ENCODE results near the gene MEX3A. TPM values are rescaled to one million over a fixed set of nuclear protein-coding genes. Genes with fewer than 3 reads are reported as not detected.

Gene MEX3A
- polyA plus RNA-seq, 4 donors, result 42.9 to 50.2 (median 46.4) TPM

DNA sequence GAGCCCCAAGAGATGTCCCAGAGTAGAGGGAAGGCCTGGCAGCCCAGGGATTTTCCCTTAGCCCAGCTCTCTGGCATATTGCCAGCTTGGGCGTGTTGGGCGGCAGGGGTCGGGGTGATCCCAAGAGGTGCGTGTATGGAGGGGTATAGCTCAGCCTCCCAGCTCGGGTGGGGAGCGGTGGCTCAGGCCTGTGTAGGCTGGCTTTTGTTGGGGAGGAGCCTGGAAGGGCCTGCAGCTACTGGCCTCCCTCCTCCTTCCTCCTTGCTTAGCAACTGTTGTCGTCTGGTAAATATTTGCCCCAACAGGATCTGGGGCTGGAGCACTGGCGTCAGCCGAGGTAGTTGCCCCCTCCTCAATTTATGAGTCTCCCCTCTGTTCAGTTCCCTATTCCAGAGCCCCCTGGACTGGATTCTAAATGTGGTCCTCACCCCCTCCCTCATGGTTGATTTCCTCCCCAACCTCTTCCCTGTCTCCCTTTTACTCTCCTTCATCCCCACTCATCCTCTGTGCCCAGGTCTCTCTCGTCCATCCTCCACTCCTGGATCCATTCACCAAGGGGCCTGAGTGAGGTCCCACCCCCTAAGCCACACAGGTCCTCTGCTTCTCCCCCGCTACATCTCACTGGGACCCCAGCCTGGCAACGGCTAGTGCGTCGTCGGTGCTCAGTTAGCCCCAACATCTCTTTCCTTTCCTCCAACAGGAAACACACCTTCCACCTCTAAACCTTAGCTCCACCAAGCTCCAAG lies 22.0 kb upstream of the MEX3A start:
- no peak for DNase-seq (ENCODE audit: low read depth in 4 of 4, low spot score in 3 of 4)

DNA sequence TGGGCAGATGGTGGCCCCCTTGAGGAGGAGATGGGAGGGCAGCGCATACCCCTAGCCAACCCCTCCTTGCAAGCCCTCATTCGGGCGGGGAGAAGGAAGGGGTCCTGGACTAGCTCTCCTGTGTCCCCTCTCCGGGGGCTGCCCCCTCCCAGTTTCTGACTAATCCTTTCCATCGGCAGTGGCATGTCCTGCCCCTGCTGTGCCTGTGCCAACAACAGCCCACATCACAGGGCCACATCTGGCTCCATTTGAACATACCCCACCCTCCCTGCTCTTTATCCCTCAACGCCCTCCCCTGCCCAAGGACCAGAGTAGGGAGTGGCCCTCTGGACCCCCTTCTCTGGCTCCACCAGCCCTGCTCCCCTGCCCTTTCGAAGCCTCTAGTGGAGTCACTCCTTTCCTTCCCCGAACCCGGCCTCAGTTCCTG lies 21.3 kb upstream of the MEX3A start:
- DNase-seq (ENCODE audit: low read depth in 4 of 4, low spot score in 3 of 4), result no peak

GRCh38 chr1:156102633-156103511 lies 20.6 kb upstream of the MEX3A start:
- no peak for DNase-seq (ENCODE audit: low read depth in 4 of 4, low spot score in 3 of 4)

DNA sequence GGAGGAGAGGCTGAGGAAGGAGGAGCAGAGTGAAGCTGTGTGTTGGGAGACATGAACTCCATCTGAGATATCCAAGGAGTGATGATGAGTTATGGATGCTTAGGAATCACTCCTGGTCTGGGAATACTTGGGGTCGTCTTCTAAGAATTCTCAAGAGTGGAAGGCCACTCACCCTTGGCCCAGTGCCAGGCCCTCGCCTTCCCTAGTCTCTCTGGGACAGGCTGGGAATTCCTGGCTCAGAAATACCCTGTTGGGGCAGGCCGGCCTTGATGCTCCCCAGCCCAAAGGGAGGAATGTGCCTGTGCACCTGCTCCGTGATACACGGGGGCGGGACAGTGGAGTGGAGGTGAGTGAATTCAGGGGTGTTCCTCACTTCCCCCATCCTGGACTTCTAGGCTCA lies 19.6 kb upstream of the MEX3A start:
- DNase-seq (ENCODE audit: low read depth in 4 of 4, low spot score in 3 of 4), result no peak

DNA sequence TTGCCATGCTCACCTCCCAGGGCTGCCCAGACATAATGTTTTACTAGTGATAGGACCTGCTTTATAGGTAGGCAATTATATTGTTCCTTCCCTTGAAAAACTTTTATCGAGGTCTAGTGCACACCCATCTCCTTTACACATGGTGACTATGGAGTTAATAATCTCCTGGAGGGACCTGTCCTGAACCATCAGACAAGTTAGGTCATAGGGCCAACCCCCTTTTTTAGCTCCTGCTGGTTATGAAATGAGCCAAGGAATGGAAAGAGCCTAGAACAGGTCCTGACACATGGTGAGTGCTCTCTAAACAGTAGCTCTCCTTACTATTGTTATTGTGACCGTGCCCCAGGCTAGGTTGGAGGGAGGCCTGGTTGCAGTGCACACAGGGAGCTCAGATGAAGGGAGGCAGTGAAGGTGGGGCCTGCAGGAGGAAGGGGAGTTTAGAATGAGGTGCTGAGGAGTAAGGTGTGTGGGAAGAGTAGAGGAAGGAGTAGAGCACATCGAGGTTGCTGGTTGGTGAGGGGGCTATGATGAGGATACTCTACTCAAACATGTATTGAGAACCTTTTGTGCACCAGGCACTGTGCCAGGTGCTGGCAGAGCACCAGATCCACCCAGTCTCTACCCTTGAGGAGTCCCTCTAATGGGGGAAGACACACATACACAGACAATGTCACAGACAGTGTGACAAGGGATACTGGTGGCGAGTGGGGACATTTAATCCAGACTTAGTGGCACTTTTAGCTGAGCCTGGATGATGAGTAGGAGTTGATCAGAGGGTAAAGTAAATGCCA lies 18.1 kb upstream of the MEX3A start:
- no peak for DNase-seq (ENCODE audit: low read depth in 4 of 4, low spot score in 3 of 4)

DNA sequence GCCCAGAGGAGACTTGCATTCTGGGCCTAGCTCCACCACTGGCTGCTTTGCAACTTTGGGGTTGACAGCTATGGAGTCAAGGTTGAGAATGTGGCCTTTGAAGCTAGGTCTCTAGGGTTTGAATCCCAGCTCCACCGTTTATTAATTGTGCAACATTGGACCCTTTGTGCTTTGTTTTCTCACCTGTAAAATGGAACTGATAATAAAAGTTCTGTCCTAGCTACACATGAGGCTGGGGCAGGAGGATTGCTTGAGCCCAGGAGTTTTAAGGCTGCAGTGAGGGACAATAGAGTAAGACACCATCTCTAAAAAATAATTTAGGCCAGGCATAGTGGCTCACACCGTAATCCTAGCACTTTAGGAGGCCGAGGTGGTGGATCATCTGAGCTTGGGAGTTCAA lies 17.0 kb upstream of the MEX3A start:
- no peak for DNase-seq (ENCODE audit: low read depth in 4 of 4, low spot score in 3 of 4)

DNA sequence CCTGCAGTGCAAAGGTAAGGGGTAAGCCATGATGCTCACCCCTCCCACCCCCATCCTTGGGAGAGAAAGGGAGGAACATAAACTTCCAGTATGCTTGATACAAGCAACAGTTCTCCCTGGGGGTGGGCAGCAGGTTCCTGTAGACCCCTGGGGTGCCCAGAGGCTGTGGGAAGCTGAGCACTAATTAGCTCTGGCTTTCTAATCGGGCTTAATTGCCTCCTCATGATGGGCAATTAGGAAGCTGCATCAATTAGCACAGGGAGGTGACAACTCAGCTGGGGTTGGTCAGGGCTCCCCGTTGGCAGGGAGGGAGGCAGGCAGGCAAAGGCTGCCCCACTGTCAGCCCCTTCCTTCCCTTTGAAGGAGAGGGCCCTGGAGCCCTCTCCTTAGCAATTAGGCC lies 16.5 kb upstream of the MEX3A start:
- DNase-seq (ENCODE audit: low read depth in 4 of 4, low spot score in 3 of 4), result no peak

GRCh38 chr1:156097499-156098178 lies 15.4 kb upstream of the MEX3A start:
- no peak for DNase-seq (ENCODE audit: low read depth in 4 of 4, low spot score in 3 of 4)

GRCh38 chr1:156096640-156097391 lies 14.6 kb upstream of the MEX3A start:
- no peak for DNase-seq (ENCODE audit: low read depth in 4 of 4, low spot score in 3 of 4)

DNA sequence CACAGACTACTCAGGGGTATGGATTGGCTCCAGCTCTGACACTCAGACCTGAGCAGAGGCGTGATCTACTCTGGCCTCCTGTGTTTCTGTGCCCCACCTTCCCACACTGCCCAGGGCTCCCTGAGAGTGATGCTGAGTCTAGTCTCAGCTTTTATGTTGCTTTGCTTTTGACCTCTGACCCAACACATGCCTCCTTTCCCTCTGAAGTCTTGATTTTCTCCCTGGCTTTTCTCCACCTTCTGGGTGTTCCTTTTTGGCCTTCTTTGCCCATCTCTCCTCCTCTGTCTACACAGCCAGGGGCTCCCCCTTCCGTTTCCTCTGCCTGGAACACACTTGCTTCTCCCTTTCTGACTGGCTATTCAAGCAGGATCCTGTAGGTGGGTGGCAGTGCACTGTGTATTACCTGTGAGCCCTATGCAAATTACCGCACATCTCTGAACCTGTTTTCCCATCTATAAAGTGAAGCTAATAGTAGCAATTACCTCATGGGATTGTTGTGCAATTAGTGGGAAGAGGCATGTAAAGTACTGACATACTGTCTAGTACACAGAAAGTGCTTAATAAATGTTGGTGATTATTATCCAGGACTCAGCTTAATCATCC lies 13.7 kb upstream of the MEX3A start:
- no peak for DNase-seq (ENCODE audit: low read depth in 4 of 4, low spot score in 3 of 4)

GRCh38 chr1:156091610-156092009 lies 9.3 kb upstream of the MEX3A start:
- no peak for DNase-seq (ENCODE audit: low read depth in 4 of 4, low spot score in 3 of 4)

GRCh38 chr1:156090840-156091188 lies 8.5 kb upstream of the MEX3A start:
- no peak for DNase-seq (ENCODE audit: low read depth in 4 of 4, low spot score in 3 of 4)

DNA sequence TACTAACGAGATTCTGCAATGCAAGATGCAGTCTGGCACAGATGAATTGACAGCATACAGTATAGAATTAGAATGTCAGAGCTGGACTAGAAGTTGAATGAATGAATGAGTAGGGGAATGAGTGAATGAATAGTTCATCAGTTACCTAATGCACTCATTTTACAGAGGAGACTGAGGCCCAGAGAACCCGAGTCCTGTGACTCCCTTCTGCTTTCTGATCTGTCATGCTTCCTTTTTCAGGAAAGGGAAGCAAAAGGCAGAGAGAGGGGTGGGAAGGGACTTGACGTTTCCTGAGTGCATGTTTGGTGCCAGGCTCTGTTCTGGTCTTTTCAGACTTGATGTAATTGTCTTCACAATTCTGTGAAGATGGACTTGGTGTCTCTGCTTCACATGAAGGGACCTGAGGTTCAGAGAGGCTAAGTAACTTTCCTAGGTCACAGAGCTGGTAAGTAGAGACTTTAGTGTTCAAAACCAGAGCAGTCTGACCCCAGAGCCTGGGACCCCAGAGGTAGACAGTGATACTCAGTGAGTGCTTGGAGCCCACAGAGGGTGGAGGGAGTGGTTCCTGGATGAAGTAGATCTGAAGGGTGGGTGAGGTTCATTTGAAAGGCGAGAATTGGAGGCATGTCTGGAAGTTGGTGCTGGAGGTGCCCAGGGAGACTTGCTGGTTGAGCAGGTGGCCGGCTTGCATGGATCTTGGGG lies 8.0 kb upstream of the MEX3A start:
- no peak for DNase-seq (ENCODE audit: low read depth in 4 of 4, low spot score in 3 of 4)

DNA sequence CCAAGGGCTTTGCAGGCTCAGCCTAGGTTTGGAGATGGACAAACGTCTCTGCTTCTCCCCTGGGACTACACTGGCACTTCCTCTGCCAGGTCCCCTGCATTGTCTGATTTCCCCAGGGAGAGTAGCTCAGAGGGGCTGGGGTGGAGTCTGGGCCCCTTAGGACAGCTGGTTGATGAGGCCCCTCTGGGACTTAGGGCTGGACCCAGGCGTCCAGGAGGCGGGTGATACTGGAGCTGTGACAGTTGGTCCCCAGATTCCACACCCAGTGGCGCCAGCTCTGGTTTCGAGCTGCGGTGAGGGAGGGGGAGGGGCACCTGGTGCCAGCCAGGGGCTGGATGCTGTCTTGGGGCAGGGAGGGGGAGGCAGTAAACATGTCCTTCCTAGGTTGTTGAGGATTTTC lies 7.4 kb upstream of the MEX3A start:
- DNase-seq (ENCODE audit: low read depth in 4 of 4, low spot score in 3 of 4), result no peak

- DNase-seq (ENCODE audit: low read depth in 4 of 4, low spot score in 3 of 4), result no peak
Observed at GRCh38 chr1:156086256-156086662, 4.0 kb upstream of the MEX3A start.

GRCh38 chr1:156083800-156084790 lies 1.8 kb upstream of the MEX3A start:
- DNase-seq (ENCODE audit: low read depth in 4 of 4, low spot score in 3 of 4), result no peak

DNA sequence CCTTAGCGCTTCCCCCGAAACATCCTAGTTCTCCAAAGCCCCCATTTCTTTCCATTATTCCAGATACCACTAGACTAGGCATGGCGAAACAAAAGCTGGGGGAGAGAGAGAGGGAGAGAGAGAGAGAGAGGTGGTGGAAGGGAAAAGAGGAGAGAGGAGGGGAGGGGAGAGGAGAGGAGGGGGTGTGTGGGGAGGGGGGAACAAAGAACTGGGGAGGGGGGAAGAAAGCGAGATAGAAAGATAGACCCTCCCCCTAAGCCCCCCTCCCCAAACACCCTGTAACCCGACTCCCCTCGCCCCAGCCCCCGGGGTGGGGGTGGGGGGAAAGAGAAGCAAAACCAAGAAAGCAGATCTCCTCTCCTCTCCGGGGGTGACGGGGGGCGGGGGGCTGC lies 352 bp downstream of the MEX3A start:
- no peak for DNase-seq (ENCODE audit: low read depth in 4 of 4, low spot score in 3 of 4)

Data from right renal pelvis (tissue), 4 donors.